DND-41 (cell line): ENCODE data around the gene ENPP1.

Experiments
- EZH2 ChIP-seq: IDR thresholded peaks from 3 replicates; pipeline ENCODE4 v1.6.1; 2012; ENCODE audit warnings: borderline replicate concordance, low read depth, mild to moderate bottlenecking, moderate library complexity, low read length, inconsistent platforms; ENCODE audit not compliant: severe bottlenecking
- TF ChIP-seq, protein P1 (sequence below): IDR thresholded peaks from 2 replicates; pipeline ENCODE4 v1.5.1; 2012; ENCODE audit warnings: borderline replicate concordance, low read length, moderate library complexity, mild to moderate bottlenecking; ENCODE audit not compliant: poor library complexity, severe bottlenecking; ENCODE audit errors: extremely low read depth

DNA sequence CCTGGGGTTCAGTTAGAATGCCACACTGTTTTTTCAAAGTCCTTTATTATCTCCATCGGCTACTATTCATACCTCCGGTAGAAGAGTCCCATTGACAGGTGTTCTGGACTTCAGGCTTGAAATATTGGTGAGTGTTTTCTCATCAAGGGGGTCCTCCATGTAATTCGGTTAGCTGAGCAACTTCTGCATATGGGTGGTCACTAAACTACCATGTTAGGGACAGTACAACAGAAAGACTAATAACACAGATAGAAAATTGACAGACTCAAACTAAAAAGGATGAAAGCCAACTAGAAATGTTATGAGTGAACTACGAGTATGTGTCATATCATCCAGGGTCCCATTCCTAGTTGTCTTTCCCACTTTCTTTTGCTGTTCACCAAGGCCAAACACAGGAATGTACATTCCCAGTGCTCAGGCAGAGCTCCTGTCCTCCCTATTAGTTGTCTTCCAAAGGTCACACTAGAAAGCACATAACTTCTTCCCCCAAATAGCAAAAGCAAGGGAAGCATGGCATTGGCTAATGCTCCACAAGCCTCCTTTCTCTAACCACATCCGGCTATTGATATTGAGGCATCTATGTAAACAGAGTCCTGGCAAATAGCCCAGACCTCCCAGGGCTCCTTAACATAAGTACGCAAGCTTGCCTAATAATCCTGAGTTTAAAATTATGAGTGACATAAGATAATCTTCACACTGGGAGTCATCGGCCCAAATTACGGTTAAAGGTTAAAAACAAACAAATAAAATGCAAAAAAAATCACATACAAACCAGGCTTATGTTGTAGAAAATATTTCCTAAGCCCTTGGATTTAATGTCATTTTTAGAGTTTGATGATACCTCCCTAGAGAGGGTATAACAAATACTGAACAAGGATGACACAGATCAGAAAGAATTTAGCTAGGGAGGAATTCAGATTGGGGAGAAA, 130.1 kb downstream of the ENPP1 start:
- TF ChIP-seq, protein P1, sequence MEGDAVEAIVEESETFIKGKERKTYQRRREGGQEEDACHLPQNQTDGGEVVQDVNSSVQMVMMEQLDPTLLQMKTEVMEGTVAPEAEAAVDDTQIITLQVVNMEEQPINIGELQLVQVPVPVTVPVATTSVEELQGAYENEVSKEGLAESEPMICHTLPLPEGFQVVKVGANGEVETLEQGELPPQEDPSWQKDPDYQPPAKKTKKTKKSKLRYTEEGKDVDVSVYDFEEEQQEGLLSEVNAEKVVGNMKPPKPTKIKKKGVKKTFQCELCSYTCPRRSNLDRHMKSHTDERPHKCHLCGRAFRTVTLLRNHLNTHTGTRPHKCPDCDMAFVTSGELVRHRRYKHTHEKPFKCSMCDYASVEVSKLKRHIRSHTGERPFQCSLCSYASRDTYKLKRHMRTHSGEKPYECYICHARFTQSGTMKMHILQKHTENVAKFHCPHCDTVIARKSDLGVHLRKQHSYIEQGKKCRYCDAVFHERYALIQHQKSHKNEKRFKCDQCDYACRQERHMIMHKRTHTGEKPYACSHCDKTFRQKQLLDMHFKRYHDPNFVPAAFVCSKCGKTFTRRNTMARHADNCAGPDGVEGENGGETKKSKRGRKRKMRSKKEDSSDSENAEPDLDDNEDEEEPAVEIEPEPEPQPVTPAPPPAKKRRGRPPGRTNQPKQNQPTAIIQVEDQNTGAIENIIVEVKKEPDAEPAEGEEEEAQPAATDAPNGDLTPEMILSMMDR: no peak
- no peak for TF ChIP-seq EZH2
